Mammary epithelial cell (primary cell): ENCODE results near the gene EVPLL.

Source experiments
- EZH2 ChIP-seq: IDR thresholded peaks from 2 replicates; pipeline ENCODE4 v1.6.1; 2012; ENCODE audit warnings: low read length, inconsistent platforms, borderline replicate concordance
- TF ChIP-seq, protein P1 (sequence below), 2 donors: IDR thresholded peaks in 1 of 2; conservative IDR thresholded peaks in 1 of 2; 2 replicates each; pipeline ENCODE4 v1.5.1; 2011 to 2012; ENCODE audit warnings: inconsistent platforms in 2 of 2, low read length in 2 of 2, mild to moderate bottlenecking in 2 of 2, control low read depth in 1 of 2, low read depth in 1 of 2; ENCODE audit not compliant: insufficient read depth in 1 of 2; ENCODE audit errors: extremely low read depth in 1 of 2

DNA sequence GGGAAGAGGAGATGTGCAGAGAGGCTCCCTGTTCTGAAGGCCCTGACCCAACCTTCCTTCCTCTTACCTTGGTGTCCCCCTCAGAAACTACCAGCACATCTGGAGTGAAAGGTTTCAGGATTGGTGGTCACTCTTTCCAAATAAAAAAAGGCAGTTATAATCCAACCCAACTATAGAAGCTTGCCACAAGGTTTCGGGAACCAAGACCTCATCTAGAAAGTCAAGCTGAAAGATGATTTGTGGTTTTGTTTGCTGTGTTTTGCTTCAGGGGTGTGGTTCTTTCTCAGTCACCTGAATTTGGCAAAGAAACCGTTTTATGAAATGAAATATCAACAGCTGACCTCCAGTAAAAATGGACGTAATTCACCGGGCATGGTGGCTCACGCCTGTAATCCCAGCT, 33.6 kb upstream of the EVPLL start:
- TF ChIP-seq, protein P1, sequence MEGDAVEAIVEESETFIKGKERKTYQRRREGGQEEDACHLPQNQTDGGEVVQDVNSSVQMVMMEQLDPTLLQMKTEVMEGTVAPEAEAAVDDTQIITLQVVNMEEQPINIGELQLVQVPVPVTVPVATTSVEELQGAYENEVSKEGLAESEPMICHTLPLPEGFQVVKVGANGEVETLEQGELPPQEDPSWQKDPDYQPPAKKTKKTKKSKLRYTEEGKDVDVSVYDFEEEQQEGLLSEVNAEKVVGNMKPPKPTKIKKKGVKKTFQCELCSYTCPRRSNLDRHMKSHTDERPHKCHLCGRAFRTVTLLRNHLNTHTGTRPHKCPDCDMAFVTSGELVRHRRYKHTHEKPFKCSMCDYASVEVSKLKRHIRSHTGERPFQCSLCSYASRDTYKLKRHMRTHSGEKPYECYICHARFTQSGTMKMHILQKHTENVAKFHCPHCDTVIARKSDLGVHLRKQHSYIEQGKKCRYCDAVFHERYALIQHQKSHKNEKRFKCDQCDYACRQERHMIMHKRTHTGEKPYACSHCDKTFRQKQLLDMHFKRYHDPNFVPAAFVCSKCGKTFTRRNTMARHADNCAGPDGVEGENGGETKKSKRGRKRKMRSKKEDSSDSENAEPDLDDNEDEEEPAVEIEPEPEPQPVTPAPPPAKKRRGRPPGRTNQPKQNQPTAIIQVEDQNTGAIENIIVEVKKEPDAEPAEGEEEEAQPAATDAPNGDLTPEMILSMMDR (conservative IDR thresholded peaks at IDR 0.05 in 1 of 2, IDR thresholded peaks at IDR 0.05 in 1 of 2; ENCODE audit: extremely low read depth in 1 of 2, insufficient read depth in 1 of 2, low read depth in 1 of 2, low read length in 2 of 2) = no peak
- no peak for TF ChIP-seq EZH2
